HG03135 (cell line): ENCODE results near the gene RASSF4.
"Not testable (repeated sequence)": the region's sequence is repeated elsewhere in the genome, so short reads cannot be mapped to it uniquely, and the experiment has no call there.

Experiments
- ATAC-seq: cut with Tn5 transposase; IDR thresholded peaks from one replicate; pipeline ENCODE4 v1.9.1; 2021; ENCODE audit warnings: mild to moderate bottlenecking, moderate library complexity; ENCODE audit not compliant: unreplicated experiment

RASSF4 gene

DNA sequence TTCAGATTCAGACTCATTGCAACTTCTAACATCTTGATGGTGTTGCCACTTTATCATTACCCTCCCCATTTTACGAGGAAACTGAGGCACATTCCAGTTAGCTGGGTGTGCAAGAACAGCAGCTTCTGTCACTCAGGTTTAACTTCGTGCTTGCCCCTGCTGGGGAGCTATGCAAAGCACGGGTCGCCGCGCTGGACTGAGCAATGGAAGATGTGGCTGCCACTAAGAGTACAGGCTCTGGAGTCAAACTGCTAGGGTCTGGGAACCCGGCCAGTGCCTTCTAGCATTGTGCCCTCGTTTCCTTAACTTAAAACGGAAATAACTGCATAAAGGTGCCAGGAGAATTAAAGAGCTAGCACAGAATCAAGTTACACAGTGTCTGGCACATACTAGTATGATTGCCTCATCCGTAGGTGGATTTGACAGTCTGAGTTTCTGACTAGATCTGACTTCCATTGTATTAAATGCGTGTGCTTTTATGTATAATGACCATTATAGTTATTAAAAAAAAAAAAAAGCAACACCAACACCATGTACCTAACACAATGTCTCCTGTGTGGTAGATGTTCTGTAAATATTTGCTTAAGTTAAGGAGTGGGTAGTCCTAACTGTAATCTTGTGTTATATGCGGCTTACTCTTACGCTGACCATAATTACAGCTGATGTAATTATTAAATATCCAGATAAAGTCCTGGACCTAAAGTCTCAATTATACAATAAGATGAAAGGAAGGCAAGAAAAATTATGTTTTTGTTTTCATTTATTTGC is 42.0 kb downstream of the RASSF4 start:
- peak; percentile 87 for ATAC-seq

DNA sequence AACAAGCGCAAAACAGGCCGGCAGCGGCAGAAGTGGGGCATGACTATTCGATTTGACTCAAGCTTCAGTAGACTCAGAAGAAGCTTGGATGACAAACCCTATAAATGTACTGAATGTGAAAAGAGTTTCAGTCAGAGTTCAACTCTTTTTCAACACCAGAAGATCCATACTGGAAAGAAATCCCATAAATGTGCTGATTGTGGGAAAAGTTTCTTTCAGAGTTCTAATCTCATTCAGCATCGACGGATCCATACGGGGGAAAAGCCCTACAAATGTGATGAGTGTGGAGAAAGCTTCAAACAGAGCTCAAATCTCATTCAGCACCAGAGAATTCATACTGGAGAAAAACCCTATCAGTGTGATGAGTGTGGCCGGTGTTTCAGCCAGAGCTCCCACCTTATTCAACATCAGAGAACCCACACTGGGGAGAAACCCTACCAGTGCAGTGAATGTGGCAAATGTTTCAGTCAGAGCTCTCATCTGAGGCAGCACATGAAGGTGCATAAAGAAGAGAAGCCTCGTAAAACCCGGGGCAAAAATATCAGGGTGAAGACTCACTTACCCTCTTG is 43.9 kb downstream of the RASSF4 start:
- ATAC-seq = no peak

DNA sequence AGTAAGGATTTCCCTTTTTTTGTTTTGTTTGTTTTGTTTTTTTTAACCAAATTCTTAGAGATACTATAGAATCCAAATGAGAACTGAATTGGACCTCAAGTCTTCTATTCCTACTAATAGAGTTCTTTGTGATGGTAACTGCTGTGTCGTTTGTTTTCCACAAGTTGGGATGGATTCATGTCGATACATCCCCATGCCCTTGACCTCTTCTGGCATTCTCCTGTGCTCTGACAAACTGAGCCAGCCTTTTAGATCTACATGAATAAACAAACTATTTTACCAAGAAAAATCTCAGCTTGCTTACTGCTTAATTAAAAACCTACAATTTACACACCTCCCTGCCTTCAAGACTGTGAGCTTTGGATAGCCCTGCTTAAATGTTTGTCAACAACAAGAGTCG is 45.1 kb downstream of the RASSF4 start:
- no peak for ATAC-seq

DNA sequence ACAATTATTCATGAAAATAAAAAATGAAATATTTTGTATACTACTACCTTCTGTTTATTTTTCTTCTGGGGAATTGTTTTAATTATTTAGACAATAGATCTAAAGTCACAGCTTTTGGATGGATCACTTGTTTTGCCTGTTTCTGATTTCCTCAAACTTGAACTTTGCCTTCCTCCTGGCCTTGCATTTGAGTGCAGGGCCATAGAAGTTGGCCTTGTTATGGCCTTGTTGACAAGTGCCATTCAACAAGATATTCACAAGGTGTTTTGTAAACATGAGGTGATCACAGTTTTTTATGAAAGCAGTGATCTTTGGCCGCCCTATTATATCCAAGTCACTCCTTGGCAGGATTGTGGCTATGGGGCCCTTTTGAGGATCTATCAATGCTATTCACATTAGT is 45.7 kb downstream of the RASSF4 start:
- ATAC-seq = no peak

DNA sequence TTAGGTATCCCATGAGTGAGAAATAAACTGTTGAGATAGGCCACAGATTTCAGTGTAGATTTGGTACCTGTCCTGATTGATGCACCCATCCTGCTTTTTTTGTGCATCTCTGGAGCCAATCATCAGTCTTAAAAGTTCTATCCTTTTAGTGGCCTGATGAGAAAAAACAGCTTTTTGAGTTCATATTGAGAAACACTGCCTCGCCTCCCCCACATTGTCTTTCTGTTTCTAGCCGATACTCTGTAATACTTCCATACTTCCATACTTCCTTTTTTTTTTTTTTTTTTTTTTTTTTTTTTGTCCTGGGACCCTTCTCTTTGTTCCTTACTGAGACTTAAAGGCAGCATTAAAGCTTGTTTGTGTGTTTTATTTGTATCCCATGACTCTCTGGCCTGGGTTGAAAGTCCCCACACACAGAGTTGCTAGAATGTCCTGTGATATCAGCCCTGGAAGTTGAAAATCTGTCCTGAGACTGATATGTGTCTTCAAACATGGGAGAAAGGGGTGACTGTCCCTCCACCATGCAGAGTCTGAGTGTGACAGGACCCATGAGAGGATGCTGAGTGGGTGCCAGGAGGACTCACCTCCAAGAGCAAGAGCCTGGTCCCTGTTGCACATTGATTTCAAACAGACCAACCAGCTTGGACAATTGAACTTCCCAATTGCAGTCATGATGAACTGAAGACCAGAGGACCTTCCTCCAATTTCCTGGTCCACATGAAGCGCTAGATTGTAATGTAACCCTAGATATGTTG is 46.9 kb downstream of the RASSF4 start:
- ATAC-seq = no peak

DNA sequence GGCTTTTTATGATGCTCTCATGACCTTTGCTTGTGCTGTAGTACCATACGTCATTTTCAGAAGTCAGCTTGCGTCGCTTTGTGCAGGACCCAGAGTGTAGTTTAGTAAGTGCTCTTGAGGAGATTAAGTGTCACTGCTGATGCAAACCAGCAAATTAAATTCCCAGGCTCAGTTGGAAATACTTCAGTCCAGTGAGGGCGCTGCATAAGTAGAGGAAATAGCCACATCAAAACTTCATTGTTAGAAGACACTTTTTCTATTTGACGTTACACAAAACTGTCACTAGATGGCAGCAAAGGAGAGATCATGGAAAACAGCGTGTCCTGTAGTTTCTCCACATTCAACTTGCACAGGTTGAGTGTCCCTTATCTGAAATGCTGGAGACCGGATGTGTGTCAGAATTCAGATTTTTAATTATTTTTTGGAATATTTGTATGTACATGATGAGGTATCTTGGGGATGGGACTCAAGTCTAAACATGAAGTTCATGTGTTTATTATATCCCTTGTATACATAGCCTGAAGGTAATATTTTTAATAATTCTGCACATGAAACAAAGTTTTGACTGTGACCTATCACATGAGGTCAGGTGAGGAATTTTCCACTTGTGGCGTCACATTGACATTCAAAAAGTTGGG is 49.0 kb downstream of the RASSF4 start:
- ATAC-seq = peak; percentile 80

DNA sequence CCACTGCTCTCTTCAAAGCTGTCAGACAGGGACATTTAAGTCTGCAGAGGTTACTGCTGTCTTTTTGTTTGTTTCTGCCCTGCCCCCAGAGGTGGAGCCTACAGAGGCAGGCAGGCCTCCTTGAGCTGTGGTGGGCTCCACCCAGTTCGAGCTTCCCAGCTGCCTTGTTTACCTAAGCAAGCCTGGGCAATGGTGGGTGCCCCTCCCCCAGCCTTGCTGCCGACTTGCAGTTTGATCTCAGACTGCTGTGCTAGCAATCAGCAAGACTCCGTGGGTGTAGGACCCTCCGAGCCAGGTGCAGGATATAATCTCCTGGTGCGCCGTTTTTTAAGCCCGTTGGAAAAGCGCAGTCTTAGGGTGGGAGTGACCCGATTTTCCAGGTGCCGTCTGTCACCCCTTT is 55.0 kb downstream of the RASSF4 start:
- not testable (repeated sequence) for ATAC-seq

DNA sequence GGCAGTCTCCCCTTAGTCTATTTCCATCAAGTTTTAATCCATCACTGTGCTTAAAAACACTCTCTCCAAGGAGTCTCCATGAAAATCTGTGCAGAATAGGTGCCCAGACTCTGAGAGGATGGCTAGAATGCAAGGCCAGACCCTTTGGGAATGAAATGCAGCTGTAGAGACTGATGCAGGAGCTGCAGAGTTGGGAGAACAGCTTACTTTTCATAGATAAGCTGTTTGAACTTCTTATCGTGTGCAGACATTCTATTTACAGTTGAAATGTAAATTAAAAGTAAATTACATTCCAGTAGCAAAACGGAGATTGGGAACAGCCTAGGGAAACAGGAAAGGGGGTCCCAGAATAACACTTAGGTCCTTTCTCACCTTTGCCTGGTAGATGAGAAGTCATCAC is 56.0 kb downstream of the RASSF4 start:
- ATAC-seq = no peak

DNA sequence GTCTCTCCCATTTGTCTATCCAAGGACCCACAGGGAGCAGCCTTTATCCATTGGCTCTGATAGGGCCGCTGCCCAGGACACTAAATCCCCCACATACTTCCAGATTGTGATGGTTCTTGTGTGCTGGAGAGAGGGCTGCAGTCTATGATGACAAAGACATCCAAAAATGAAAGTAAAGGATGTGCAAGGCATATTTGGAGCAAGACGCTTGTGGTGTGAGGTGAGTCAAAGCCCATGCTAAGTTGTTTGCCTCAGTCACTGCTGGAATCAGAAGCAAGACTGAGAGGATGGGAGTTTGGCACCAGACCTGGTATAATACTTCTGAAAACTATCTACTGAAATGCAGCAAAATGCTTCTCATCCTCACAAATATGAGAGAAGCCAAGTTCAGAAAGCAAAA is 63.8 kb downstream of the RASSF4 start:
- no peak for ATAC-seq

DNA sequence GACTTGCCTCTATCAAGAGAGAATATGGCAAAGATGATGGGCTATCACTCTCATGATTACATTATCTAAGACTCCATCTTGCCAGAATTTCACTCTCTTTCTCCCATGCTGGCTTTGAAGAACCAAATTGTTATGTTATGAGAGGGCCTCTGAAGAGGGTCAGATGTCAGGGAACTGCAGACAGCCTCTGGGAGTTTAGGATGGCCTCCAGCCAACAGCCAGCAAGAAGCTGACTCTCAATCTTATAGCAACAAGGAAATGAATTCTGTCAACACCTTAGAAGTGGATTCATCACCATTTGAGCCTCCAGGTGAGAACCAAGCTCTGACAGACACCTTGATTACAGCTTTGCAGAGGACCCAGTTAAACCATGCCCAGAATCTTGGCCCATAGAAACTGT is 74.7 kb downstream of the RASSF4 start:
- ATAC-seq = no peak

DNA sequence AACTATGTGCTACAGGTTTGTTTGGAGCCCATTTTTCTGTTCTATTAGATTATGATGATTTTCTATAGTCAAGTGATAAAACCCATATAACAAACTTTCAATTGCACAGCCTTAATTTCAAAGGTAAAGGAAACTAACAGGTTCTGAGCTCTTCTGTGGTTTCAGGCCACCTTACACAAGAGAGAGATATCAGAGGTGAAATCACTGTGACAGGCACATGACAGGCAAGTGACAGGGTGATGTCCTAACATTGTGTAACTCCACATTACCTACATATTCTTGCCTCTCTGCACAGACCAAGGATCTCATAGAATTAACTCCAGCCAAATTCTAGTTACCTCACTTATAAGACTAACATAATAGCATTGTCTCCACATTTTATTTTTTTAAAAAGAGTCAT is 76.1 kb downstream of the RASSF4 start:
- no peak for ATAC-seq

DNA sequence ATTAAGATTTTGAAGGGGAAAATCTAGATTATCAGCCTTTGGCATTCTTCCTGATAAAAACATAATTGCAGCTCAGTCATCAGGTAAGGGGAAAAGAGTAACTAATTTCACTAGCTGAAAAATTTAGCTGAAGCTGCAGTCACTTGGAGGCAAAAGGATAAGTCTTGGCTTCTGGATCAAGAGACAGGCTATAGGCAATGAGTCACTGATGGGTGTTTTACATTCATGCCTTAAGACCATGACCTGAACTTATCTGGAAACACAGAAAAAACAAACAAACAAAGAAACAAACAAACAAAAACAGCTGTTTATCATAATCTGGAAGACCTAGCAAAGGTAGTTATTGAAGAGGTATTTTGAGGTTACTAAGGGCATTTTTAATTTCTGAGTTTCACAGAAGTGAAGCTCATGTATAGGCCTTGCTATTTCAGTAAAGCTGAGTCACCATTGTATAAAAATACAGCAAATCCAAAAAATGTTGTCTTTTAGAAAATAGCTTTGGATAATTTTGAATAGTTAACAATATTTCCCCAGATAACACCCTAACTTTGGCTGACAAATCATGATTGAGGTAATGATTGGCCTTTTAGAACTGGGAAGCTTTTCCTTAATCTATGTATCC is 81.4 kb downstream of the RASSF4 start:
- no peak for ATAC-seq

DNA sequence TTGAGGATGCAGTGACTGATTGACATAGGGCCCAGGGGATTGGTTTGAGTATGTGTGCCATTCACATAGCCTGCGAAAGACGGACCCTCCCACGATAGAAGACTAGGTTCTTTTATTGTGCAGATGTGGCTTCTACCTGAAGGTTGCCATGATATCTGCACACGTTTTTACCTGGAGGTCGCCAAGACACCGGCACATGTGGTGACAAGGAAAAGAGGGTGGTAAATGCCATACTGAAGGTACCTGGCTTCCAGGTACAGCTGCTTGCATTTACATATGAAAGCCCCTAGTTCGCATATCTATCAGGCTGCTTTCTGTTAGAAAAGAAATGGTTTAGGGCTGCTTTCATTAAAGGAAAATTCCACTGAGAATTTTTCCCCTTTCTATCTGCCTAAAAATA is 84.7 kb downstream of the RASSF4 start:
- ATAC-seq = no peak
